Measurements from ENCODE around the gene KLHL22.
A peak's percentile ranks its signal among the peaks of the same experiment; 100 is the strongest.

The KLHL22 gene

GRCh38 chr22:20397498-20397897 lies 98.1 kb downstream of the KLHL22 start:
- no peak for DNase-seq
- TF ChIP-seq, protein P1, sequence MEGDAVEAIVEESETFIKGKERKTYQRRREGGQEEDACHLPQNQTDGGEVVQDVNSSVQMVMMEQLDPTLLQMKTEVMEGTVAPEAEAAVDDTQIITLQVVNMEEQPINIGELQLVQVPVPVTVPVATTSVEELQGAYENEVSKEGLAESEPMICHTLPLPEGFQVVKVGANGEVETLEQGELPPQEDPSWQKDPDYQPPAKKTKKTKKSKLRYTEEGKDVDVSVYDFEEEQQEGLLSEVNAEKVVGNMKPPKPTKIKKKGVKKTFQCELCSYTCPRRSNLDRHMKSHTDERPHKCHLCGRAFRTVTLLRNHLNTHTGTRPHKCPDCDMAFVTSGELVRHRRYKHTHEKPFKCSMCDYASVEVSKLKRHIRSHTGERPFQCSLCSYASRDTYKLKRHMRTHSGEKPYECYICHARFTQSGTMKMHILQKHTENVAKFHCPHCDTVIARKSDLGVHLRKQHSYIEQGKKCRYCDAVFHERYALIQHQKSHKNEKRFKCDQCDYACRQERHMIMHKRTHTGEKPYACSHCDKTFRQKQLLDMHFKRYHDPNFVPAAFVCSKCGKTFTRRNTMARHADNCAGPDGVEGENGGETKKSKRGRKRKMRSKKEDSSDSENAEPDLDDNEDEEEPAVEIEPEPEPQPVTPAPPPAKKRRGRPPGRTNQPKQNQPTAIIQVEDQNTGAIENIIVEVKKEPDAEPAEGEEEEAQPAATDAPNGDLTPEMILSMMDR (IDR thresholded peaks at IDR 0.05): no peak
- H3K27me3 Mint-ChIP-seq (ENCODE audit: low read depth, poor library complexity): no peaks in the 10 kb centered on the region
- H3K9me3 Mint-ChIP-seq: no peaks in the 10 kb centered on the region
- H3K4me3 Mint-ChIP-seq: no peak overlapping the region
- peaks cover 26% of the 10 kb centered on the region for H3K36me3 Mint-ChIP-seq (ENCODE audit: low read depth)
- peaks cover 51% of the 10 kb centered on the region for H3K4me1 Mint-ChIP-seq
- H3K27ac Mint-ChIP-seq: no peak overlapping the region

DNA sequence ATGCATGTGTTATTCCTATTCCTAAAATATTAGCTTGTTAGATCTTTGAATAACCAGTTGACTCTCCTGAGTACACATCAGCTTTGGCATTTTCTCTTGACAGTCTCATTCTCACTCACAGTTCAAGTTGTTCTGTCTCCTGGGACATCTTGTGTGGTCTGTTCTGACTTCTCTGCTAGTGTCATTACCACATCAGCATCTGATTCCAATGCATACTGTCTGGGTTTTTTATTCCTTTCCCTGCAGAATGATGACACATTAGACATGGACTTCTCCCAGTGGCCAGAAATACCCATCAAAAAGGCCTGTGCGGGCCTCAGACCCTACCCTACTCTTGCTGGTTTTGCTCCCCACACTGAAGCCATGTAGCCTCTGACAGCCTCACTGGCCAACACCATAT lies 99.0 kb downstream of the KLHL22 start:
- peaks cover 51% of the 10 kb centered on the region for H3K4me1 Mint-ChIP-seq
- DNase-seq: no peak
- TF ChIP-seq, protein P1 (IDR thresholded peaks at IDR 0.05): no peak
- H3K27ac Mint-ChIP-seq: no peak overlapping the region
- no peaks in the 10 kb centered on the region for H3K9me3 Mint-ChIP-seq
- peaks cover 1% of the 10 kb centered on the region for H3K27me3 Mint-ChIP-seq (ENCODE audit: low read depth, poor library complexity)
- peak overlapping the region; percentile 85 for H3K4me3 Mint-ChIP-seq
- peaks cover 21% of the 10 kb centered on the region for H3K36me3 Mint-ChIP-seq (ENCODE audit: low read depth)

DNA sequence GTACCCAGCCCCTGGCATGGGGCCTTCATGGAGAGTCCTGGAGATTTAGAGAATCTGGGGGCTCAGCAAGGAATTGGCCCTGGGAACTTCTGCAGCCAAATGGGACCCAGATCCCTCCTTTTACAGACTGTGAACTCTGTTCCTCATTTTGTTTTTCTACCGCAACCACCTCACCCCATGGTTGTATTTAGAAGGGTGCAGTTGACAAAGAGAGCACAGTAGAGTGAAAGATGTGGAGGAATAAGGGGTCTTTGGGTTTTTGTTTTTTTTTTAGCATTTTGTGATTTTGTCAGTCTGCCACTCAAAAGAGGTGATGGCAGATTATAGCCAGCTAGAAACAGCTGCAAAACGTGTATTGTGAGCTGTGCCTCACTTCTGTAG lies 99.7 kb downstream of the KLHL22 start:
- Mint-ChIP-seq H3K27me3 (ENCODE audit: low read depth, poor library complexity) (peaks cover 9% of the 10 kb centered on the region), H3K4me3 (peak overlapping the region; percentile 85), H3K9me3 (no peaks in the 10 kb centered on the region), H3K36me3 (ENCODE audit: low read depth) (peaks cover 18% of the 10 kb centered on the region), H3K27ac (no peak overlapping the region), H3K4me1 (peaks cover 51% of the 10 kb centered on the region)
- DNase-seq: no peak
- TF ChIP-seq, protein P1 (IDR thresholded peaks at IDR 0.05): no peak

- H3K36me3 Mint-ChIP-seq (ENCODE audit: low read depth): peaks cover 18% of the 10 kb centered on the region
- H3K4me3 Mint-ChIP-seq: peak overlapping the region; percentile 85
- no peak for DNase-seq
- peaks cover 51% of the 10 kb centered on the region for H3K4me1 Mint-ChIP-seq
- H3K27me3 Mint-ChIP-seq (ENCODE audit: low read depth, poor library complexity): peaks cover 11% of the 10 kb centered on the region
- TF ChIP-seq, protein P1 (IDR thresholded peaks at IDR 0.05): no peak
- H3K9me3 Mint-ChIP-seq: no peaks in the 10 kb centered on the region
- H3K27ac Mint-ChIP-seq: no peak overlapping the region
Measured at GRCh38 chr22:20395181-20395906, 100.3 kb downstream of the KLHL22 start.

GRCh38 chr22:20393705-20394476 lies 101.7 kb downstream of the KLHL22 start, which contains the start of gene ZNF74:
Gene ZNF74, plus strand, starts transcription at chr22:20394151. Its CDS starts 478 bp downstream, at chr22:20394629.
- peak; percentile 86 for DNase-seq
- H3K4me1 Mint-ChIP-seq: peaks cover 45% of the 10 kb centered on the region
- H3K27me3 Mint-ChIP-seq (ENCODE audit: low read depth, poor library complexity): peaks cover 26% of the 10 kb centered on the region
- H3K4me3 Mint-ChIP-seq: peak within 1 kb of the TSS; percentile 85
- H3K27ac Mint-ChIP-seq: peak within 1 kb of the TSS; percentile 94
- TF ChIP-seq, protein P1 (IDR thresholded peaks at IDR 0.05): no peak
- H3K36me3 Mint-ChIP-seq (ENCODE audit: low read depth): peaks cover 14% of the 10 kb centered on the region
- peaks cover 6% of the 10 kb centered on the region for H3K9me3 Mint-ChIP-seq
